Activated naive CD4-positive, alpha-beta T cell treated with anti-CD3 and anti-CD28 coated beads, Interleukin-2, amount 50 U/mL, for 24 hours (primary cell): Measurements from ENCODE around the gene XKRX.

Source experiments
- H3K27ac Mint-ChIP-seq: one replicate; pipeline ENCODE4 v1.8.0; 2021; ENCODE audit warnings: mild to moderate bottlenecking, mixed read lengths
- H3K27me3 Mint-ChIP-seq: one replicate; pipeline ENCODE4 v1.8.0; 2021; ENCODE audit warnings: mixed read lengths
- H3K36me3 Mint-ChIP-seq: one replicate; pipeline ENCODE4 v1.8.0; 2021; ENCODE audit warnings: mixed read lengths
- H3K4me1 Mint-ChIP-seq: one replicate; pipeline ENCODE4 v1.8.0; 2021; ENCODE audit warnings: mixed read lengths
- H3K4me3 Mint-ChIP-seq: one replicate; pipeline ENCODE4 v1.8.0; 2021; ENCODE audit warnings: mild to moderate bottlenecking, mixed read lengths
- H3K9me3 Mint-ChIP-seq: one replicate; pipeline ENCODE4 v1.8.0; 2021; ENCODE audit warnings: mixed read lengths

Gene XKRX

GRCh38 chrX:100924375-100924774 is 4.3 kb downstream of the XKRX start:
- Mint-ChIP-seq H3K4me1 (peaks cover 26% of the 10 kb centered on the region), H3K36me3 (no peaks in the 10 kb centered on the region), H3K27me3 (no peaks in the 10 kb centered on the region), H3K9me3 (no peaks in the 10 kb centered on the region), H3K27ac (peak overlapping the region; percentile 59), H3K4me3 (peak overlapping the region; percentile 35)

- Mint-ChIP-seq H3K36me3 (peaks cover 2% of the 10 kb centered on the region), H3K27me3 (no peaks in the 10 kb centered on the region), H3K4me3 (no peak overlapping the region), H3K4me1 (no peaks in the 10 kb centered on the region), H3K9me3 (no peaks in the 10 kb centered on the region), H3K27ac (no peak overlapping the region)
Measured at GRCh38 chrX:100915562-100915961, 13.2 kb downstream of the XKRX start.

DNA sequence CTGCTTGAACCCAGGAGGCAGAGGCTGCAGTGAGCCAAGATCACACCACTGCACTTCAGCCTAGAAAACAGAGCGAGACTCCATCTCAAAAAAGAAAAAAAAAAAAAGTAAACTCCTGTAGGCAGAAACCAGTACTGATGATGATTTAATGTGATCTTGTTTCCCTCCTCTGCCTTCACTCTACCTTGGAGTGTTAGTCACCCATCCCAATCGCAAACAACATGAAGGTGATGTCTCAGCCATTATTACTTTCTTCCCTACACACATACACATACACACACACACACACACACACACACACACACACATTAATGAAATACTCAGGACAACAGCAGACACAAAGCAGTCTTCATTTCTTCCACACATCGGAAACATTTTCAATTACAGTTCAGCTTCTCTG is 15.6 kb downstream of the XKRX start:
- no peak overlapping the region for H3K27ac Mint-ChIP-seq

DNA sequence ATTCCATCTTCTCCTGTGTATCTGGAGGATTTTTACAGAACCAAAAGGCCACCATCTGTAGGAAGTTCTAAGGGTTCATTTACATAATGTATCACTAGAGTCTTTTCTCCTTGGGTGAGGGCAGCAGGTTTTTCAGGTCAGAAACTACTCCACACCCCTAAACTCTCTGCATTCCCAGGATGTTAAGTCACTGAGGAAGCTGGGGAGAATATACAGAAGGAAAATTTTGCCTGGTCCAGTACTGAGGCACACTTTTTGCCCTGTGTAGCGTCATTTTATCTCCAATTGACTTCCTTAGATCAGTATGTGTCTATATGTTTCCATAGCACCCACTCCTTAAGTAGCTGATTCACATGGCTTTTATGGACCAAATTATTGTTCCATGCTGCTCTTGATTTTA is 17.0 kb downstream of the XKRX start:
- no peaks in the 10 kb centered on the region for H3K4me1 Mint-ChIP-seq
- peaks cover 2% of the 10 kb centered on the region for H3K36me3 Mint-ChIP-seq
- H3K4me3 Mint-ChIP-seq: no peak overlapping the region
- H3K27me3 Mint-ChIP-seq: no peaks in the 10 kb centered on the region
- no peak overlapping the region for H3K27ac Mint-ChIP-seq
- H3K9me3 Mint-ChIP-seq: no peaks in the 10 kb centered on the region

More for the DNA sequence above, 15.6 kb downstream of the XKRX start:
- Mint-ChIP-seq H3K9me3 (no peaks in the 10 kb centered on the region), H3K4me1 (no peaks in the 10 kb centered on the region), H3K36me3 (peaks cover 2% of the 10 kb centered on the region), H3K27me3 (no peaks in the 10 kb centered on the region), H3K4me3 (no peak overlapping the region)

DNA sequence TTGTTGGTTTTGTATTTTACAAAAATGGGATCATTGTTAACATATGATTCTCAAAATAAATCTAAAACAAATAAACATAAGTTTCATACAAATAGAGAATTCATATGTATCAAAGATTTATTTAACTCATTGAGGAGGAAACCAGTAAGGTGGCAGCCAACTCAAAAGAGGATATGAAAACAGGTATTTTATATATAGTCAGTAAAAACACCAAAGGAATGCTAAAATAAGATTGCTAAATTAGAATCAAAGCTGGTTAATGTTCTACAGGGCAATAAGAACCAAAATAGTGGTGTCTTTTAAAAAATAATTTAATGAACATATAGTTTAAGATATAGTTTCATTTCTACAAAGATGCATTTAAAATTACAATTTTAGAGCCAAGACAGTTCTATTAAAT is 23.1 kb downstream of the XKRX start:
- Mint-ChIP-seq H3K9me3 (no peaks in the 10 kb centered on the region), H3K27ac (no peak overlapping the region), H3K27me3 (no peaks in the 10 kb centered on the region), H3K36me3 (no peaks in the 10 kb centered on the region), H3K4me3 (no peak overlapping the region), H3K4me1 (no peaks in the 10 kb centered on the region)

DNA sequence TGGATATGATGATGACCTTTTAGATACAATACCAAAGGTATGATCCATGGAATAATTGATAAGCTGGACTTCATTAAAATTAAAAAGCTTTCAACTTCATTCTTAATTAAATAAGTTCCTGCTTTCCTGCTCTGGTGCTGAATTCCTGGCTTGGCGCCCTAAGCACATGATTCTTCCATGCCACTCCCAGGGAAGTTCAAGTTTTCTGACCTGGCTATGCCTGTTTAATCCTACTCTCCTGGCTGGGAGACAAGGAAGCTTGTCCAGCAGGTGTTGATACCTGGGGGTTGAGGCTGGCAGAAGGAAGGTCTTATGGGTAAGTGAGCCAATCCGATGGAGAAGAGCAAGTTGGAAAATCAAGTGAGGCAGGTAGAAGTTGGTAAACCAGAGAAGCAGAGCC is 24.3 kb downstream of the XKRX start:
- no peak overlapping the region for H3K4me3 Mint-ChIP-seq
- H3K27ac Mint-ChIP-seq: no peak overlapping the region
- H3K36me3 Mint-ChIP-seq: no peaks in the 10 kb centered on the region
- no peaks in the 10 kb centered on the region for H3K9me3 Mint-ChIP-seq
- no peaks in the 10 kb centered on the region for H3K27me3 Mint-ChIP-seq
- H3K4me1 Mint-ChIP-seq: no peaks in the 10 kb centered on the region

- H3K27me3 Mint-ChIP-seq: no peaks in the 10 kb centered on the region
- no peak overlapping the region for H3K4me3 Mint-ChIP-seq
- H3K9me3 Mint-ChIP-seq: no peaks in the 10 kb centered on the region
- no peaks in the 10 kb centered on the region for H3K36me3 Mint-ChIP-seq
- H3K27ac Mint-ChIP-seq: no peak overlapping the region
- H3K4me1 Mint-ChIP-seq: no peaks in the 10 kb centered on the region
Measured at GRCh38 chrX:100895365-100896075, 33.2 kb downstream of the XKRX start.

- H3K4me1 Mint-ChIP-seq: peaks cover 3% of the 10 kb centered on the region
- H3K27me3 Mint-ChIP-seq: no peaks in the 10 kb centered on the region
- H3K4me3 Mint-ChIP-seq: no peak overlapping the region
- no peaks in the 10 kb centered on the region for H3K9me3 Mint-ChIP-seq
- H3K36me3 Mint-ChIP-seq: no peaks in the 10 kb centered on the region
- H3K27ac Mint-ChIP-seq: no peak overlapping the region
Measured at GRCh38 chrX:100883654-100884053, 45.1 kb downstream of the XKRX start.

DNA sequence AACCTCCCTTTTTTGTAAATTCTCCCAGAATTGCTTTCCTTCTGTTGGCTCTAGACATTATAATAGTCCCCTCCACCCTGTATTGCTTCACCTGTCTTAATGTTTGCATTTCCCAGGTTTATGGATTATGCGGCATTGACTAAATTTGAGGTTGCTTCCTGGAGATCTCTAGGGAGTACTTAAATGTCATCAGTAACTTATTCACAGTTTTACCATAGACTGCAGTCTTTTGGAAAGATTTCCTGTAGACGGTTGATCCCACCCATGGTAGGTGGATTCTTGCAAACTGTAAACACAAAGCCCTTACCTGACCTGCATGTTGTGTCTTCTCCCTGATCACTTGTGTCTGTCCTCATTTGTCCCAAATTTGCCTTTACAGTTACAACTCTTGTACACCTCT is 48.3 kb downstream of the XKRX start:
- no peaks in the 10 kb centered on the region for H3K36me3 Mint-ChIP-seq

DNA sequence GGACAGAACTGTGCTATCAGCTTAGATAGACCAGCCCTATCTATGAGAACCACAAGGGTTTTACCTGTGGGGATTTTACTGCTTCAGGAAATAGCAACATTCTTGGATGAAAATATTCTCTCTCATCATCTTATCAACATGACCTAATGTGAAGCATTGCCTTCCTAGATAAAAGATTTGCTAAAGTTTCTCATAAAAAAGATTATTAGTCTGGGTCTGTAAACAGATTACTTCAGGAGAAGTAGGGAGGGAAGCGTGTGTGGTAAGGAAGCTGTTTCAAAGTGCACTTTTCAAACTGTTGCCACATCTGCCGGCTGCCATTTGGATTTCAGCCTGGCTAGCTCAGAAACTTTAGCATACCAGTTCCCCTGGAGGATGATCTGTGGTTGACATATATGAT is 54.4 kb downstream of the XKRX start, which contains the start of gene NOX1:
Gene NOX1 (minus strand): TSS at position 35 of the 400 bp plus-strand sequence. CDS start 220 bp downstream, outside the sequence.
- H3K9me3 Mint-ChIP-seq: no peaks in the 10 kb centered on the region
- H3K27me3 Mint-ChIP-seq: peaks cover 1% of the 10 kb centered on the region
- no peak within 1 kb of the TSS for H3K27ac Mint-ChIP-seq
- no peak within 1 kb of the TSS for H3K4me3 Mint-ChIP-seq
- no peaks in the 10 kb centered on the region for H3K36me3 Mint-ChIP-seq
- H3K4me1 Mint-ChIP-seq: no peaks in the 10 kb centered on the region

More for the DNA sequence above, 48.3 kb downstream of the XKRX start:
- no peak overlapping the region for H3K4me3 Mint-ChIP-seq
- peaks cover 3% of the 10 kb centered on the region for H3K4me1 Mint-ChIP-seq
- no peaks in the 10 kb centered on the region for H3K9me3 Mint-ChIP-seq
- H3K27ac Mint-ChIP-seq: no peak overlapping the region
- peaks cover 1% of the 10 kb centered on the region for H3K27me3 Mint-ChIP-seq

DNA sequence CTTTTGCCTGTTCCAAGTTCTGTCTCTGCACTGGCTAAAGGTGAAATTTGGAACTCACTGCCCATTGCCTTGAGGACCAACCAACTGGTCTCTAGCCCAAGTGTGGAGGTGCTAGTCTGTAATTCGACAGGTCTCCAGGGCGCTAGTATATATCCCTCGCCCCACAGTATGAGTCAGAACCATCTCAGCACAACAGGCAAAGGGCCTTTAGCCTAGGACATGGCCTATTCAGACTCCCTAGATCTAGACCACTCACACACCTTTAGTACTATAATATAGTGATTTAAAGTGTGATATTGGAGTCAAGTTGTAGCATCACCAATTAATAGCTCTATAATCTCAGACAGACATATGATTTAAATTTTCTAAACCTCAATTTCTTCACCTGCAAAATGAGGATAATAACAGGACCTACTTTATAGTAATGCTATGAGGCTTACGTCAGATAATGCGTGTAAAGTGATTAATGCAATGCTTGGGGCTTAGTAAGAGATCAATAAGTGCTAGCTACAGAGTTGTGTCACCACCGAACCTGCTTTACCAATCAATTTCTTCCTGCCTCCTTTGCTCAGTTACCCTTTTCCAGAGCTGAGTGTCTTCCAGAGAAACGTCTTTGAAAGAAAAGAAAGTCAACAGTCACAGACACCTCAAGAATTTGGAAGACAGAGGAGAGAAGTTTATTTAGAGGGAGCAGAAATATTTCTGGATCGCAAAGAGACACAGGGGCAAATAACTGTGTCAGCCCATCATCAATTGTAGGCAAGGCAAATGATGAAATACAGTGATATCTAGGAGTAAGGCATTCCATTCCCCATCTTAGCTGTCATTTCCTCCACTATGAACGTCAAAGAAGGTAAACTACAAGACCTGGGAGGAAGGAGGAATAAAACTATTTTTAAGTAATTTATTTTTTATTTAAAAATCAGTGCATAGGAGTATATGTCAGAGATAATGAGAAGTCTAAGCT is 56.8 kb downstream of the XKRX start:
- Mint-ChIP-seq H3K4me1 (no peaks in the 10 kb centered on the region), H3K27me3 (no peaks in the 10 kb centered on the region), H3K27ac (no peak overlapping the region), H3K9me3 (no peaks in the 10 kb centered on the region), H3K4me3 (no peak overlapping the region), H3K36me3 (no peaks in the 10 kb centered on the region)

DNA sequence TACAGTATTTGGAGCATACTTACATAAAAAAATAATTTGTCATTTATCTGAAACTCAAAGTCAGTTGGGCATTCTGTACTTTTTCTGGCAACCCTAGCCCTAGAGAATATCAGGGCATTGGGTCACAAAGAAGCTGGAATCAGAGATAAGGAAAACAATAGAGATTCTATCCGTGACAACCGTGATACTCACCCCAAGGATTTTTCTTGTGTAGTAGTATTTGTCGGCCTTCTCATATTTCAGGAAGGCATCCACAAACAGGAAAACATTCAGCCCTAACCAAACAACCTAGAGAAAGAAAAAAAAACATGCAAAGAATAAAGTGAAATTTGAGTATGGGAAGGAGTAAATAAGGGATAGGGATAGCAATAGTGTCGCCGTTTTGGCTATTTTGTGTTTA is 58.2 kb downstream of the XKRX start:
- Mint-ChIP-seq H3K36me3 (no peaks in the 10 kb centered on the region), H3K27me3 (no peaks in the 10 kb centered on the region), H3K4me3 (no peak overlapping the region), H3K27ac (no peak overlapping the region), H3K9me3 (no peaks in the 10 kb centered on the region), H3K4me1 (no peaks in the 10 kb centered on the region)

DNA sequence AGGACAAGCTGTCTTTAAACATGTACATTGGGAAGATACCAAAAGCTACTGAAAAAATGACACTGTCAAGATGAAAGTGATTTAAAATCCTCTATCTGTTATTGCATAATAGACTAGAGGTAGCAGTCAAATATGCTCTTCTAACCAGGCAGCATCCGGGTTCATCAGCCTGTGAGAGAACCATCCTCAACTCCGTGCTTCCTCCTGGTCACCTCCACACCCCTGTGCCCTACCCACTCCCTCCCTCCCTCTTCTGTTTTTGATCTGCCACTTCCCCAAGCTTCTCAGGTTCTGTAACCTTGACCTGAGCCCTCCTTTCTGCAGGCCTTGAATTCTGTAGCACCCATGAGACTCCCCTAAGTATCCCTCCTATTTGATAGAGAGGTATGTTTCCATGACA is 60.4 kb downstream of the XKRX start:
- Mint-ChIP-seq H3K4me3 (no peak overlapping the region), H3K27ac (no peak overlapping the region), H3K36me3 (no peaks in the 10 kb centered on the region), H3K4me1 (no peaks in the 10 kb centered on the region), H3K27me3 (no peaks in the 10 kb centered on the region), H3K9me3 (no peaks in the 10 kb centered on the region)

- no peaks in the 10 kb centered on the region for H3K36me3 Mint-ChIP-seq
- H3K27me3 Mint-ChIP-seq: no peaks in the 10 kb centered on the region
- H3K27ac Mint-ChIP-seq: no peak overlapping the region
- H3K9me3 Mint-ChIP-seq: no peaks in the 10 kb centered on the region
- H3K4me1 Mint-ChIP-seq: no peaks in the 10 kb centered on the region
- H3K4me3 Mint-ChIP-seq: no peak overlapping the region
Measured at GRCh38 chrX:100864657-100865391, 63.9 kb downstream of the XKRX start.
